HG03095 (cell line): ENCODE results near the gene ALDH1L1.

Source experiments
- ATAC-seq: cut with Tn5 transposase; IDR thresholded peaks from one replicate; pipeline ENCODE4 v1.9.1; 2021; ENCODE audit warnings: moderate library complexity; ENCODE audit not compliant: unreplicated experiment

Gene ALDH1L1

GRCh38 chr3:126135406-126136076 is 44.8 kb downstream of the ALDH1L1 start:
- ATAC-seq, result no peak

GRCh38 chr3:126135071-126135405 is 45.3 kb downstream of the ALDH1L1 start:
- no peak for ATAC-seq

- ATAC-seq, result no peak
Measured at GRCh38 chr3:126134219-126134975, 46.0 kb downstream of the ALDH1L1 start.

- no peak for ATAC-seq
Measured at GRCh38 chr3:126133606-126134005, 46.8 kb downstream of the ALDH1L1 start.

GRCh38 chr3:126132751-126133511 is 47.5 kb downstream of the ALDH1L1 start:
- ATAC-seq, result no peak

GRCh38 chr3:126131881-126132750 is 48.3 kb downstream of the ALDH1L1 start:
- no peak for ATAC-seq

- no peak for ATAC-seq
Measured at GRCh38 chr3:126130981-126131745, 49.2 kb downstream of the ALDH1L1 start.

- no peak for ATAC-seq
Measured at GRCh38 chr3:126130081-126130855, 50.1 kb downstream of the ALDH1L1 start.

- no peak for ATAC-seq
Measured at GRCh38 chr3:126129398-126129891, 50.9 kb downstream of the ALDH1L1 start.

GRCh38 chr3:126128504-126129397 is 51.6 kb downstream of the ALDH1L1 start:
- ATAC-seq, result no peak

GRCh38 chr3:126127904-126128303 is 52.5 kb downstream of the ALDH1L1 start:
- no peak for ATAC-seq

GRCh38 chr3:126127452-126127851 is 52.9 kb downstream of the ALDH1L1 start:
- ATAC-seq, result no peak

GRCh38 chr3:126126811-126127431 is 53.5 kb downstream of the ALDH1L1 start:
- no peak for ATAC-seq

- ATAC-seq, result no peak
Measured at GRCh38 chr3:126126286-126126685, 54.1 kb downstream of the ALDH1L1 start.

GRCh38 chr3:126125781-126126251 is 54.6 kb downstream of the ALDH1L1 start:
- no peak for ATAC-seq

GRCh38 chr3:126125341-126125740 is 55.0 kb downstream of the ALDH1L1 start:
- ATAC-seq, result no peak

- no peak for ATAC-seq
Measured at GRCh38 chr3:126124896-126125295, 55.5 kb downstream of the ALDH1L1 start.
